SK-N-SH treated with all-trans-retinoic acid at 6 μM for 48 hours (cell line): ENCODE measurements around the gene TCF23.

Experiments used
- CSDC2 ChIP-seq: fragments of 250-450 bp; sonication (Bioruptor Pico); IDR thresholded peaks from 2 replicates; pipeline ENCODE4 v1.5.0; 2020; ENCODE audit warnings: mild to moderate bottlenecking, moderate library complexity
- GLIS3 ChIP-seq: fragments of 250-450 bp; sonication (Bioruptor Pico); IDR thresholded peaks from 2 replicates; pipeline ENCODE4 v1.5.0; 2020; ENCODE audit warnings: mild to moderate bottlenecking, moderate library complexity
- ISL1 ChIP-seq: fragments of 250-450 bp; sonication (Bioruptor Pico); IDR thresholded peaks from 2 replicates; pipeline ENCODE4 v2.1.2; 2022; ENCODE audit warnings: mild to moderate bottlenecking, moderate library complexity
- PATZ1 ChIP-seq: fragments of 250-450 bp; sonication (Bioruptor Pico); IDR thresholded peaks from 2 replicates; pipeline ENCODE4 v1.8.0; 2020; ENCODE audit warnings: mild to moderate bottlenecking, moderate library complexity, borderline replicate concordance
- PPARA ChIP-seq: fragments of 250-450 bp; sonication (Bioruptor Pico); IDR thresholded peaks from 2 replicates; pipeline ENCODE4 v1.5.0; 2020; ENCODE audit warnings: mild to moderate bottlenecking, borderline replicate concordance
- RARB ChIP-seq: fragments of 250-450 bp; sonication (Bioruptor Pico); IDR thresholded peaks from 2 replicates; pipeline ENCODE4 v1.8.0; 2021; ENCODE audit warnings: mild to moderate bottlenecking, moderate library complexity
- SNAI2 ChIP-seq: fragments of 250-450 bp; sonication (Bioruptor Pico); IDR thresholded peaks from 2 replicates; pipeline ENCODE4 v1.5.0; 2020; ENCODE audit warnings: mild to moderate bottlenecking, moderate library complexity
- TCF4 ChIP-seq: fragments of 250-450 bp; sonication (Bioruptor Pico); IDR thresholded peaks from 2 replicates; pipeline ENCODE4 v1.8.0; 2021; ENCODE audit warnings: mild to moderate bottlenecking, moderate library complexity, borderline replicate concordance
- ZFP3 ChIP-seq: fragments of 250-450 bp; sonication (Bioruptor Pico); IDR thresholded peaks from 2 replicates; pipeline ENCODE4 v1.5.0; 2020; ENCODE audit warnings: mild to moderate bottlenecking, moderate library complexity
- ZFP30 ChIP-seq: fragments of 450-650 bp; formaldehyde crosslinking; IDR thresholded peaks from 2 replicates; pipeline ENCODE4 v1.5.0; 2022; ENCODE audit warnings: mild to moderate bottlenecking, moderate library complexity
- ZNF70 ChIP-seq: fragments of 450-650 bp; formaldehyde crosslinking; IDR thresholded peaks from 2 replicates; pipeline ENCODE4 v1.5.0; 2020; ENCODE audit warnings: mild to moderate bottlenecking, moderate library complexity
- ZNF8 ChIP-seq: fragments of 450-650 bp; formaldehyde crosslinking; IDR thresholded peaks from 2 replicates; pipeline ENCODE4 v1.5.0; 2020; ENCODE audit warnings: mild to moderate bottlenecking, moderate library complexity

GRCh38 chr2:27174638-27175037, 25.8 kb downstream of the TCF23 start:
- TF ChIP-seq RARB (CRISPR knock-in tag), result no peak
- TF ChIP-seq GLIS3 (CRISPR knock-in tag), result no peak
- TF ChIP-seq ZNF70 (CRISPR knock-in tag), result no peak
- TF ChIP-seq SNAI2 (CRISPR knock-in tag), result no peak
- no peak for TF ChIP-seq ZFP30 (CRISPR knock-in tag)
- no peak for TF ChIP-seq PATZ1 (CRISPR knock-in tag)
- TF ChIP-seq ZNF8 (CRISPR knock-in tag), result no peak
- no peak for TF ChIP-seq PPARA
- no peak for TF ChIP-seq TCF4 (CRISPR knock-in tag)
- TF ChIP-seq ZFP3 (CRISPR knock-in tag), result no peak
- no peak for TF ChIP-seq ISL1 (CRISPR knock-in tag)
- no peak for TF ChIP-seq CSDC2 (CRISPR knock-in tag)
